ENCODE data around the gene PHOX2A.

GRCh38 chr11:72254299-72254993, 10.5 kb upstream of the PHOX2A start:
- TF ChIP-seq POLR2A (IDR thresholded peaks at IDR 0.05) (no peak), CTCF (IDR thresholded peaks at IDR 0.05) (no peak)

Measured in right lobe of liver (tissue), 4 donors.